ENCODE results near the gene PACRG.

PACRG gene

DNA sequence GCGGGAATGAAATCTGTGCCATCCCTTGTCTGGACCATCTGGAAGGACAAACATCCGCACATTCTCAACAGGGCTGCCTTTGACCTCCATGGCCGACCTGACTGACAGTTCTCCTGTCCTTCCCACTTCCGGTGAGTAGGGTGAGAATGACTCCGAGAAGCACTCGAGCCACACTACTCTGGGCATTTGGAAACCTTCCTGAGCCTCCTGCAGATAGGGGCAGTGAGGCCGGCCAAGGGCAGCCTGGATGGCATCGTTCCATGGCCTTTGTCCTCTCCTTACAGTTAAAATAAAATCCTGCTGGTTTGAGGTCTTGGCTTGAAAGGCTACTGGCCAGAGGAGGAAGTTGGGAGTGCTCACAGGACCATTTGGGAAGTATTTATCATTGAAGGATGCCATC, 615.8 kb downstream of the PACRG start:
- H3K36me3 ChIP-seq (ENCODE audit: control insufficient read depth in 1 of 2, insufficient read depth in 2 of 2, low read length in 2 of 2), result no peaks in the 10 kb centered on the region
- no peak overlapping the region for H4K8ac ChIP-seq (ENCODE audit: low read depth, low read length)
- H4K91ac ChIP-seq (ENCODE audit: low read depth, low read length), result no peak overlapping the region
- no peaks in the 10 kb centered on the region for H3K79me1 ChIP-seq (ENCODE audit: low read length)
- no peak for DNase-seq
- no peak overlapping the region for H3K9ac ChIP-seq (ENCODE audit: low read length)
- no peak overlapping the region for H3K4me2 ChIP-seq (ENCODE audit: low read length)
- no peak overlapping the region for H3K4me3 ChIP-seq (ENCODE audit: low read depth, low read length)
- no CpG with 5 or more reads among the region's 8 CpGs for WGBS (ENCODE audit: extremely low coverage, insufficient coverage, insufficient read length)
- H3K4me1 ChIP-seq (ENCODE audit: control insufficient read depth in 1 of 2, insufficient read depth in 2 of 2, low read length in 2 of 2), result peaks cover 4 to 5% of the 10 kb centered on the region in 2 experiments
- no peak overlapping the region for H2BK120ac ChIP-seq (ENCODE audit: insufficient read depth, low read length, poor library complexity)
- no peak overlapping the region for H2AK5ac ChIP-seq (ENCODE audit: low read length)
- no peak overlapping the region for H3K14ac ChIP-seq (ENCODE audit: low read length)
- no peaks in the 10 kb centered on the region for H3K79me2 ChIP-seq (ENCODE audit: control insufficient read depth, insufficient read depth, low read length, poor library complexity)
- H3K4ac ChIP-seq (ENCODE audit: low read depth, low read length), result no peak overlapping the region
- H3K18ac ChIP-seq (ENCODE audit: low read length), result no peak overlapping the region
- H2AFZ ChIP-seq (ENCODE audit: insufficient read depth, low read length, poor library complexity), result no peak overlapping the region
- H3K27me3 ChIP-seq (ENCODE audit: insufficient read depth, low read length), result no peaks in the 10 kb centered on the region
- H4K12ac ChIP-seq (ENCODE audit: low read depth, low read length), result no peak overlapping the region
- no peak overlapping the region for H3K23ac ChIP-seq (ENCODE audit: low read length)
- no peak overlapping the region for H2BK12ac ChIP-seq (ENCODE audit: low read length)
- no peak overlapping the region for H3K27ac ChIP-seq (ENCODE audit: low read depth, low read length)
- H3K9me3 ChIP-seq (ENCODE audit: insufficient read depth, low read depth, low read length), result no peaks in the 10 kb centered on the region
- no peak overlapping the region for H2BK5ac ChIP-seq (ENCODE audit: low read depth, low read length, poor library complexity)

DNA sequence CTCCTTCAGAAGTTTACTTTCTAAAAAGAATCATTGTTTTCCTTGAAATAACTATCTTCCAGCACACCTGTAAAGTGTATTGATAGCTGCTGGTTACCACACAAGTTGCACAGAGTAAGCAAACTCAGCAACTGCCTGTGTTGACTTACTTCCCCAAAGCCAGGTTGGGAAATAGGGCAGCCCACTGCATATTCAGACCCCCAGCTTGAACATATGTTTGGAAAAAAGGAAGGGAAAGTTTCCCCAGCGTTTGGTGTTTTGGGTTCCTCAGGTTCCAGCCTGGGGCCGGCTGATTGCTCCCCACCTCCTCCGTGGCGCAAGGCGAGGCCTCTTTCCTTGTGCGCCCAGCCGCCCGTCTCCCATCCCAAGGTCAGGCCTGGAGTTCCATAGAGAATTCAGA, 616.6 kb downstream of the PACRG start:
- WGBS (ENCODE audit: extremely low coverage, insufficient coverage, insufficient read length), result no CpG with 5 or more reads among the region's 8 CpGs
- Histone ChIP-seq H2BK120ac (ENCODE audit: insufficient read depth, low read length, poor library complexity) (no peak overlapping the region), H3K36me3 (ENCODE audit: control insufficient read depth in 1 of 2, insufficient read depth in 2 of 2, low read length in 2 of 2) (no peaks in the 10 kb centered on the region), H3K79me2 (ENCODE audit: control insufficient read depth, insufficient read depth, low read length, poor library complexity) (no peaks in the 10 kb centered on the region), H2BK12ac (ENCODE audit: low read length) (no peak overlapping the region), H4K8ac (ENCODE audit: low read depth, low read length) (no peak overlapping the region), H3K9ac (ENCODE audit: low read length) (no peak overlapping the region), H3K14ac (ENCODE audit: low read length) (no peak overlapping the region), H3K27ac (ENCODE audit: low read depth, low read length) (no peak overlapping the region), H3K27me3 (ENCODE audit: insufficient read depth, low read length) (no peaks in the 10 kb centered on the region), H2BK5ac (ENCODE audit: low read depth, low read length, poor library complexity) (no peak overlapping the region), H3K4ac (ENCODE audit: low read depth, low read length) (no peak overlapping the region), H4K91ac (ENCODE audit: low read depth, low read length) (no peak overlapping the region), H3K79me1 (ENCODE audit: low read length) (no peaks in the 10 kb centered on the region), H3K4me2 (ENCODE audit: low read length) (no peak overlapping the region), H4K12ac (ENCODE audit: low read depth, low read length) (no peak overlapping the region), H3K23ac (ENCODE audit: low read length) (no peak overlapping the region), H2AK5ac (ENCODE audit: low read length) (no peak overlapping the region), H3K4me1 (ENCODE audit: control insufficient read depth in 1 of 2, insufficient read depth in 2 of 2, low read length in 2 of 2) (peaks cover 4 to 5% of the 10 kb centered on the region in 2 experiments), H2AFZ (ENCODE audit: insufficient read depth, low read length, poor library complexity) (no peak overlapping the region), H3K9me3 (ENCODE audit: insufficient read depth, low read depth, low read length) (no peaks in the 10 kb centered on the region), H3K4me3 (ENCODE audit: low read depth, low read length) (no peak overlapping the region), H3K18ac (ENCODE audit: low read length) (no peak overlapping the region)
- DNase-seq, result no peak

DNA sequence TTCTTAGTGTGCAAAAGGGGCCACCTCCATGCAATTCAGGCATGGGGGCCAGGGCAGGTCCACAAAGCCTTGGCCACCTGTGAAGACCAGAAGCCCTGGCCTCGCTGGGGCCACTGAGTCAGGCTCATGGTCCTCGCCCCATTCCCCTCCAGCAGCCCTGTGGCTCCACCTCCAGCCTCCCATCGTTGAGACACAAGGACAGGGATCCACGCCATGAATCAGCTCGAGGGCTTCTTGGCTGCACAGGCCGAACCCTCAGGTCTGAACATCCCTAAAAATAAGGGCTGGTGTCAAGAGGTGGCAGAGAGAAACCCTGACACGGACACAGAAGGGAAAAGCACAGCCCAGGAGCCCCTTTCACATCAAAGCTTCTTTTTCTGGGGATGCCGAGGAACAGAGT, 618.2 kb downstream of the PACRG start:
- Histone ChIP-seq H3K23ac (ENCODE audit: low read length) (no peak overlapping the region), H3K36me3 (ENCODE audit: control insufficient read depth in 1 of 2, insufficient read depth in 2 of 2, low read length in 2 of 2) (no peaks in the 10 kb centered on the region), H4K8ac (ENCODE audit: low read depth, low read length) (no peak overlapping the region), H2BK5ac (ENCODE audit: low read depth, low read length, poor library complexity) (no peak overlapping the region), H4K91ac (ENCODE audit: low read depth, low read length) (no peak overlapping the region), H3K9ac (ENCODE audit: low read length) (no peak overlapping the region), H2BK120ac (ENCODE audit: insufficient read depth, low read length, poor library complexity) (no peak overlapping the region), H4K12ac (ENCODE audit: low read depth, low read length) (no peak overlapping the region), H3K79me2 (ENCODE audit: control insufficient read depth, insufficient read depth, low read length, poor library complexity) (no peaks in the 10 kb centered on the region), H3K9me3 (ENCODE audit: insufficient read depth, low read depth, low read length) (no peaks in the 10 kb centered on the region), H3K27me3 (ENCODE audit: insufficient read depth, low read length) (no peaks in the 10 kb centered on the region), H2AFZ (ENCODE audit: insufficient read depth, low read length, poor library complexity) (no peak overlapping the region), H3K14ac (ENCODE audit: low read length) (no peak overlapping the region), H3K18ac (ENCODE audit: low read length) (no peak overlapping the region), H3K27ac (ENCODE audit: low read depth, low read length) (no peak overlapping the region), H3K4me3 (ENCODE audit: low read depth, low read length) (no peak overlapping the region), H3K4me1 (ENCODE audit: control insufficient read depth in 1 of 2, insufficient read depth in 2 of 2, low read length in 2 of 2) (peaks cover 4 to 5% of the 10 kb centered on the region in 2 experiments), H3K79me1 (ENCODE audit: low read length) (no peaks in the 10 kb centered on the region), H3K4me2 (ENCODE audit: low read length) (no peak overlapping the region), H3K4ac (ENCODE audit: low read depth, low read length) (no peak overlapping the region), H2BK12ac (ENCODE audit: low read length) (no peak overlapping the region), H2AK5ac (ENCODE audit: low read length) (no peak overlapping the region)
- whole genome bisulfite sequencing (ENCODE audit: extremely low coverage, insufficient coverage, insufficient read length), result no CpG with 5 or more reads among the region's 8 CpGs
- no peak for DNase-seq

DNA sequence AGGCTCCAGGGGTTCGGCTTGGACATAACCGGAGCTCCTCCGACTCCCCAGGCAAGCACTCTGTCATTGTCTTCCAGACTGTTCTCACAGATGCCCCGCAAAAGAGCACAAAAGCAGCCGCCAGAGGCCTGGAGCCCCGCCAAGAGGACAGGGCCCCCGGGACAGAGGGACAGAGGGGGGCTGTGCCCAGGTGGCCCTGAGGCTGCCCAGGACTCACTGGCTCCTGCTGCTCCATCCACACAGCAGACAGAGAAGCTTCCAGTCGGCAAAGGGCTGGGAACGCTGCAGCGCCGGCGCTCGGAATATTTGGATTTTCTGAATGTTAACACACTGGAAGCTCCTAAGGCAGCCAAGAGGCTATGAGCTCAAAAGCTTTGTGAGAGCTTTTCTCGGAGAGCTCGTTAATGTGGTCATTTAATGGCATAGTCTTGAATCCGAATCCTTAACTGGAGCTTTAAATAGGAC, 618.8 kb downstream of the PACRG start:
- H2AFZ ChIP-seq (ENCODE audit: insufficient read depth, low read length, poor library complexity), result no peak overlapping the region
- H4K91ac ChIP-seq (ENCODE audit: low read depth, low read length), result peak overlapping the region; percentile 11
- H3K4ac ChIP-seq (ENCODE audit: low read depth, low read length), result no peak overlapping the region
- no CpG with 5 or more reads among the region's 16 CpGs for WGBS (ENCODE audit: extremely low coverage, insufficient coverage, insufficient read length)
- no peak overlapping the region for H3K14ac ChIP-seq (ENCODE audit: low read length)
- H4K12ac ChIP-seq (ENCODE audit: low read depth, low read length), result no peak overlapping the region
- no peak overlapping the region for H3K18ac ChIP-seq (ENCODE audit: low read length)
- no peaks in the 10 kb centered on the region for H3K36me3 ChIP-seq (ENCODE audit: control insufficient read depth in 1 of 2, insufficient read depth in 2 of 2, low read length in 2 of 2)
- H3K23ac ChIP-seq (ENCODE audit: low read length), result no peak overlapping the region
- no peak overlapping the region for H2BK12ac ChIP-seq (ENCODE audit: low read length)
- no peak overlapping the region for H3K4me2 ChIP-seq (ENCODE audit: low read length)
- H2AK5ac ChIP-seq (ENCODE audit: low read length), result no peak overlapping the region
- no peak overlapping the region for H3K27ac ChIP-seq (ENCODE audit: low read depth, low read length)
- H3K79me1 ChIP-seq (ENCODE audit: low read length), result peaks cover 3% of the 10 kb centered on the region
- no peaks in the 10 kb centered on the region for H3K27me3 ChIP-seq (ENCODE audit: insufficient read depth, low read length)
- no peak for DNase-seq
- H3K4me1 ChIP-seq (ENCODE audit: control insufficient read depth in 1 of 2, insufficient read depth in 2 of 2, low read length in 2 of 2), result peaks cover 3 to 5% of the 10 kb centered on the region in 2 experiments
- H3K79me2 ChIP-seq (ENCODE audit: control insufficient read depth, insufficient read depth, low read length, poor library complexity), result no peaks in the 10 kb centered on the region
- no peak overlapping the region for H4K8ac ChIP-seq (ENCODE audit: low read depth, low read length)
- no peak overlapping the region for H2BK5ac ChIP-seq (ENCODE audit: low read depth, low read length, poor library complexity)
- H3K4me3 ChIP-seq (ENCODE audit: low read depth, low read length), result no peak overlapping the region
- peak overlapping the region; percentile 23 for H2BK120ac ChIP-seq (ENCODE audit: insufficient read depth, low read length, poor library complexity)
- H3K9ac ChIP-seq (ENCODE audit: low read length), result no peak overlapping the region
- no peaks in the 10 kb centered on the region for H3K9me3 ChIP-seq (ENCODE audit: insufficient read depth, low read depth, low read length)
